HG03139 (cell line): ENCODE results near the gene ATOH8.

Experiments
- ATAC-seq: cut with Tn5 transposase; IDR thresholded peaks from one replicate; pipeline ENCODE4 v1.9.1; 2021; ENCODE audit not compliant: unreplicated experiment

ATOH8 gene

GRCh38 chr2:85786444-85786843 is 32.7 kb downstream of the ATOH8 start:
- no peak for ATAC-seq

- ATAC-seq = no peak
Observed at GRCh38 chr2:85786865-85787264, 33.1 kb downstream of the ATOH8 start.

GRCh38 chr2:85787282-85787980 is 33.6 kb downstream of the ATOH8 start:
- no peak for ATAC-seq

- no peak for ATAC-seq
Observed at GRCh38 chr2:85787981-85788340, 34.2 kb downstream of the ATOH8 start.

- ATAC-seq = no peak
Observed at GRCh38 chr2:85788603-85789002, 34.8 kb downstream of the ATOH8 start.

- ATAC-seq = no peak
Observed at GRCh38 chr2:85789271-85789670, 35.5 kb downstream of the ATOH8 start.

GRCh38 chr2:85790032-85790431 is 36.2 kb downstream of the ATOH8 start:
- no peak for ATAC-seq

- no peak for ATAC-seq
Observed at GRCh38 chr2:85790499-85791188, 36.9 kb downstream of the ATOH8 start.

GRCh38 chr2:85791704-85792565 is 38.1 kb downstream of the ATOH8 start:
- ATAC-seq = no peak

GRCh38 chr2:85792783-85793441 is 39.1 kb downstream of the ATOH8 start:
- ATAC-seq = no peak

GRCh38 chr2:85793584-85793983 is 39.8 kb downstream of the ATOH8 start:
- no peak for ATAC-seq

- ATAC-seq = no peak
Observed at GRCh38 chr2:85794038-85794441, 40.2 kb downstream of the ATOH8 start.

GRCh38 chr2:85794491-85795121 is 40.8 kb downstream of the ATOH8 start:
- no peak for ATAC-seq

GRCh38 chr2:85795331-85796045 is 41.7 kb downstream of the ATOH8 start:
- no peak for ATAC-seq

GRCh38 chr2:85796046-85796340 is 42.2 kb downstream of the ATOH8 start:
- no peak for ATAC-seq

GRCh38 chr2:85796341-85797262 is 42.8 kb downstream of the ATOH8 start:
- ATAC-seq = no peak

- no peak for ATAC-seq
Observed at GRCh38 chr2:85797263-85797660, 43.5 kb downstream of the ATOH8 start.

GRCh38 chr2:85797921-85798320 is 44.1 kb downstream of the ATOH8 start:
- no peak for ATAC-seq

- no peak for ATAC-seq
Observed at GRCh38 chr2:85799215-85799956, 45.6 kb downstream of the ATOH8 start.
